HepG2 (cell line): Measurements from ENCODE around the gene HS3ST4. TPM values are rescaled to one million over a fixed set of nuclear protein-coding genes. Genes with fewer than 3 reads are reported as not detected.

Experiments used
- ATAC-seq: fragments of 200-7000 bp; cut with Tn5 transposase; 3 replicates; pipeline ENCODE4 v1.9.1; 2020; ENCODE audit warnings: mild to moderate bottlenecking, moderate library complexity
- BruUV-seq: library from RNA; stranded (reverse); fragments of 400-500 nt; replicated peaks from 2 replicates; lab custom pipeline; 2021; lab: Mats Ljungman, UMichigan
- CTCF ChIA-PET: fragments of 300-600 bp; formaldehyde crosslinking; extraction: SDS; loops from one replicate; lab custom pipeline; 2021; ENCODE audit warnings: low total read pairs, inconsistent platforms, low intra/inter-chr PET ratio; lab: Yijun Ruan, JAX
- POLR2A ChIA-PET: fragments of 350-600 bp; sonication (Branson Sonifier 250); formaldehyde crosslinking; loops from one replicate; lab custom pipeline; 2020; ENCODE audit warnings: antibody characterized with exemption, inconsistent platforms; lab: Yijun Ruan, JAX
- DNase-seq: peaks from one replicate; pipeline ENCODE4 v3.0.0-alpha.2; 2015; ENCODE audit warnings: low spot score
- FAIRE-seq: peaks from 3 replicates; lab custom pipeline; 2011; peaks lifted over from hg19 to GRCh38; lab: Jason Lieb, UNC
- H2AFZ ChIP-seq: one replicate; pipeline ENCODE4 v1.6.1; 2011; ENCODE audit warnings: low read length, inconsistent platforms
- H3K27ac ChIP-seq: fragments of 300-600 bp; 3 replicates; pipeline ENCODE4 v1.8.0; 2011; ENCODE audit warnings: mixed run types, mild to moderate bottlenecking, mixed read lengths, low read length, inconsistent platforms; ENCODE audit not compliant: insufficient read depth; ENCODE audit errors: extremely low read length
- H3K27me3 ChIP-seq, 2 experiments: fragments of 200-600 bp in 1 of 2; 2 replicates in 1 of 2; 3 replicates in 1 of 2; pipeline versions ENCODE4 v1.6.0 to v1.8.0; 2011; ENCODE audit warnings: low read length in 2 of 2, mild to moderate bottlenecking in 2 of 2, moderate library complexity in 2 of 2, inconsistent platforms in 1 of 2; ENCODE audit not compliant: insufficient read depth in 2 of 2, control insufficient read depth in 1 of 2
- H3K36me3 ChIP-seq, 2 experiments: fragments of 200-600 bp in 1 of 2; replicated peaks in 1 of 2; 2 replicates in 1 of 2; 3 replicates in 1 of 2; pipeline versions ENCODE4 v1.5.1 to v1.8.0; 2011; ENCODE audit warnings: low read length in 2 of 2, inconsistent platforms in 1 of 2; ENCODE audit not compliant: insufficient read depth in 2 of 2, control insufficient read depth in 1 of 2
- H3K4me1 ChIP-seq: 2 replicates; pipeline ENCODE4 v1.5.1; 2012; ENCODE audit warnings: low read length, inconsistent platforms; ENCODE audit not compliant: insufficient read depth
- H3K4me2 ChIP-seq: 2 replicates; pipeline ENCODE4 v1.6.0; 2011; ENCODE audit warnings: low read depth, low read length, inconsistent platforms
- H3K4me3 ChIP-seq, 3 experiments: fragments of 200-600 bp in 1 of 3; sonication (generic), shearing (Covaris generic) in 1 of 3; replicated peaks in 1 of 3; 2 replicates each; pipeline ENCODE4 v1.5.1; 2011 to 2016; ENCODE audit warnings: low read length in 3 of 3, inconsistent platforms in 2 of 3, low read depth in 2 of 3, mild to moderate bottlenecking in 2 of 3, control low read depth in 1 of 3, mixed read lengths in 1 of 3; ENCODE audit not compliant: insufficient read depth in 1 of 3
- H3K79me2 ChIP-seq: one replicate; pipeline ENCODE4 v1.6.1; 2011; ENCODE audit warnings: low read length, inconsistent platforms; ENCODE audit not compliant: insufficient read depth
- H3K9ac ChIP-seq: 2 replicates; pipeline ENCODE4 v1.6.0; 2011; ENCODE audit warnings: mild to moderate bottlenecking, low read depth, low read length, inconsistent platforms; ENCODE audit not compliant: insufficient read depth
- H3K9me3 ChIP-seq: 2 replicates; pipeline ENCODE4 v1.5.1; 2012; ENCODE audit warnings: mild to moderate bottlenecking, low read length
- H4K20me1 ChIP-seq: 2 replicates; pipeline ENCODE4 v1.6.0; 2011; ENCODE audit warnings: inconsistent platforms, mild to moderate bottlenecking, low read length, moderate library complexity; ENCODE audit not compliant: insufficient read depth
- AGO1 ChIP-seq: fragments of 200-400 bp; formaldehyde crosslinking; IDR thresholded peaks from 2 replicates; pipeline ENCODE4 v1.6.1; 2017; ENCODE audit warnings: mild to moderate bottlenecking, low read depth, low read length, moderate library complexity; ENCODE audit not compliant: poor library complexity, severe bottlenecking
- AHR ChIP-seq: IDR thresholded peaks from 2 replicates; pipeline ENCODE4 v1.6.1; 2018; ENCODE audit warnings: missing genetic modification reagents, missing compliant biosample characterization
- CREM ChIP-seq, 2 experiments: sonication (generic) in 1 of 2; formaldehyde crosslinking in 1 of 2; IDR thresholded peaks; 2 replicates each; pipeline versions ENCODE4 v1.4.0 to v1.6.1; 2016 to 2020; ENCODE audit warnings: antibody characterized with exemption in 1 of 2, mild to moderate bottlenecking in 1 of 2, missing genetic modification reagents in 1 of 2
- CTCF ChIP-seq: sonication (generic); formaldehyde crosslinking; IDR thresholded peaks from 2 replicates; pipeline ENCODE4 v1.5.0; 2020; ENCODE audit warnings: mild to moderate bottlenecking, missing genetic modification reagents, moderate library complexity
- MBD4 ChIP-seq: IDR thresholded peaks from 2 replicates; pipeline ENCODE4 v1.6.1; 2012; ENCODE audit warnings: low read length, inconsistent platforms, borderline replicate concordance
- NFE2L2 ChIP-seq: fragments of 150-350 bp; IDR thresholded peaks from 2 replicates; pipeline ENCODE4 v1.6.1; 2014; ENCODE audit warnings: low read length
- PHF21A ChIP-seq: sonication (generic); formaldehyde crosslinking; IDR thresholded peaks from 2 replicates; pipeline ENCODE4 v1.5.0; 2020; ENCODE audit warnings: mild to moderate bottlenecking, missing genetic modification reagents
- THAP11 ChIP-seq: IDR thresholded peaks from 2 replicates; pipeline ENCODE4 v1.6.1; 2016; ENCODE audit warnings: missing biosample characterization, missing genetic modification reagents
- USF2 ChIP-seq, 2 experiments: sonication (generic) in 1 of 2; formaldehyde crosslinking in 1 of 2; IDR thresholded peaks; 2 replicates each; pipeline versions ENCODE4 v1.5.1 to v1.6.1; 2011 to 2020; ENCODE audit warnings: borderline replicate concordance in 1 of 2, low read depth in 1 of 2, low read length in 1 of 2, mild to moderate bottlenecking in 1 of 2, missing genetic modification reagents in 1 of 2, moderate library complexity in 1 of 2
- XBP1 ChIP-seq: sonication (generic); formaldehyde crosslinking; IDR thresholded peaks from 2 replicates; pipeline ENCODE4 v1.5.0; 2020; ENCODE audit warnings: missing genetic modification reagents
- ZNF34 ChIP-seq: sonication (generic); formaldehyde crosslinking; IDR thresholded peaks from 2 replicates; pipeline ENCODE4 v1.4.0; 2020; ENCODE audit warnings: mild to moderate bottlenecking, missing genetic modification reagents, borderline replicate concordance
- WGBS: methylation state at CpG from one replicate; pipeline ENCODE4 v1.1.6; 2017; ENCODE audit warnings: low lambda C conversion rate; 5-methylcytosine and 5-hydroxymethylcytosine counted together
- in situ Hi-C: cut with HindIII; loops from 2 replicates; pipeline ENCODE4 v1.10.0; 2017; ENCODE audit warnings: low pct_unique_long_range_greater_than_20kb; ENCODE audit not compliant: extremely low pct_ligation_motif_present
- intact Hi-C: fragments of 100-400 bp; cut with micrococcal nuclease; formaldehyde crosslinking; loops from one replicate; pipeline ENCODE4 v1.10.0; 2022; ENCODE audit not compliant: unreplicated experiment
- polyA plus RNA-seq, 8 experiments: library from polyadenylated mRNA; depleted of rRNA in 3 of 8; stranded (reverse) in 7 of 8; unstranded in 1 of 8; fragments of >200 nt; fragmentation: Illumina TruSeq in 4 of 8; extraction: Trizol in 4 of 8; gene quantifications; 2 replicates each; pipeline versions ENCODE4 v1.2.1 to v1.2.3, GENCODE V29; 2011 to 2016; ENCODE audit warnings: low read depth in 4 of 8, missing spikeins in 1 of 8, mixed read lengths in 1 of 8; ENCODE audit not compliant: insufficient read depth in 1 of 8
- total RNA-seq, 5 experiments: library from RNA; depleted of rRNA; stranded (reverse); fragments of >200 nt; fragmentation: Illumina TruSeq; extraction: Trizol; gene quantifications; 2 replicates each; pipeline ENCODE4 v1.2.3, GENCODE V29; 2016; ENCODE audit warnings: low read depth in 1 of 5

The HS3ST4 gene
- total and polyA plus RNA-seq, 2 of the 13 experiments (the other 11 are each of a cell fraction or from before 2014, with no cell fraction given) = not detected

- intact Hi-C loops (no loop called here), in situ Hi-C loops (no loop called here)
- no peak overlapping the region for H2AFZ ChIP-seq
- no peak for ATAC-seq
- no peaks in the 10 kb centered on the region for H4K20me1 ChIP-seq
- H3K79me2 ChIP-seq = no peaks in the 10 kb centered on the region
- H3K4me1 ChIP-seq = no peaks in the 10 kb centered on the region
- H3K27me3 ChIP-seq = no peaks in the 10 kb centered on the region
- no peaks in the 10 kb centered on the region for H3K36me3 ChIP-seq
- peaks cover 11% of the 10 kb centered on the region; the same call in 1 of the 2 replicates for H3K9me3 ChIP-seq
- H3K4me3 ChIP-seq = no peak overlapping the region
- 14% methylated on average over 9 of the region's 9 CpGs for WGBS
- no TSS peak for BruUV-seq
- FAIRE-seq = no peak
- H3K27ac ChIP-seq = no peak overlapping the region
- ChIA-PET CTCF (no interaction called here), POLR2A (no interaction called here)
- H3K9ac ChIP-seq = no peak overlapping the region
- DNase-seq = no peak
- no peak overlapping the region for H3K4me2 ChIP-seq
- TF ChIP-seq CREM (IDR thresholded peaks at IDR 0.05) = no peak
- no peak for TF ChIP-seq CREM (CRISPR knock-in tag; IDR thresholded peaks at IDR 0.05)
- TF ChIP-seq CTCF = no peak
- TF ChIP-seq THAP11 (CRISPR knock-in tag) = no peak
- no peak for TF ChIP-seq USF2 (IDR thresholded peaks at IDR 0.05; ENCODE audit: low read depth, low read length)
- no peak for TF ChIP-seq USF2 (CRISPR knock-in tag; IDR thresholded peaks at IDR 0.05; ENCODE audit: borderline replicate concordance)
- TF ChIP-seq AGO1 = no peak
- no peak for TF ChIP-seq XBP1 (CRISPR knock-in tag)
- TF ChIP-seq MBD4 = no peak
- no peak for TF ChIP-seq ZNF34
- TF ChIP-seq PHF21A (CRISPR knock-in tag) = no peak
- TF ChIP-seq NFE2L2 = no peak
- TF ChIP-seq AHR (CRISPR knock-in tag) = no peak
These were observed 177.1 kb downstream of the HS3ST4 start for GRCh38 chr16:25868706-25869370.
